Measurements from ENCODE around the gene SKI. TPM values are rescaled to one million over a fixed set of nuclear protein-coding genes. Genes with fewer than 3 reads are reported as not detected.

Gene SKI
- polyA plus RNA-seq, 1 donor, result 53.8 TPM

DNA sequence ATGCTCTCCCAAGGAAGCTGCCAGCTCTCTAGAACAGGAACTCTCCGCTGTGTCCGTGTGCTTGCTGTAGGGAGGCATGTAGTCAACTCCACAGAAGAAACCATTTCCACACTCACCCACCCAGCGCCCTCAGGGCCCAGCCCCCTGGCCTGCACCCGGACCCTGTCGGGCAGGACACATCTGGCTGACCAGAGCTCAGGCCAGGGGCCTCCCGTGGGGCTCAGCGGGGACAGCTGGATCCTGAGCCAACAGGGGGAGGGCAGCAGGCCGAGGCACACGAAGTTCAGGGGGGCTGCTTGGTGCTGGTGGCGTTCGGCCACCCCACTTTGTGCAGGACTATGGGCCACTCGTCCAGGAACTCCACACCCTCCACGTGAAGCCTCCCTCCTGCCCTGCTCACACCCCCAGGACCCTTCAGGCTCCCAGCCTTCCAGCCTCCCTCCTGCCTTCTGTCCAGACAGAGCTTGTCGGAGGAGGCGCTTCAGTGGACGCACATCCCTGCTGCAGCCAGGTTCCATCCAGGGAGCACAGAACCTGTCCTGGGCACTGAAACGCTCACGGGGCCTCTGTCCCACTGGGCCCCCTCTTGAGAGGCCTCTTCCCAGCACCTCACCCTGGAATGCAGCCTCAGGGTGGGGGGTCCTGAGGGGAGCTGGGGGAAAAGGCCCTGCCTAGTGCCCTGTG, 18.6 kb upstream of the SKI start:
- DNase-seq (ENCODE audit: low read depth), result no peak

DNA sequence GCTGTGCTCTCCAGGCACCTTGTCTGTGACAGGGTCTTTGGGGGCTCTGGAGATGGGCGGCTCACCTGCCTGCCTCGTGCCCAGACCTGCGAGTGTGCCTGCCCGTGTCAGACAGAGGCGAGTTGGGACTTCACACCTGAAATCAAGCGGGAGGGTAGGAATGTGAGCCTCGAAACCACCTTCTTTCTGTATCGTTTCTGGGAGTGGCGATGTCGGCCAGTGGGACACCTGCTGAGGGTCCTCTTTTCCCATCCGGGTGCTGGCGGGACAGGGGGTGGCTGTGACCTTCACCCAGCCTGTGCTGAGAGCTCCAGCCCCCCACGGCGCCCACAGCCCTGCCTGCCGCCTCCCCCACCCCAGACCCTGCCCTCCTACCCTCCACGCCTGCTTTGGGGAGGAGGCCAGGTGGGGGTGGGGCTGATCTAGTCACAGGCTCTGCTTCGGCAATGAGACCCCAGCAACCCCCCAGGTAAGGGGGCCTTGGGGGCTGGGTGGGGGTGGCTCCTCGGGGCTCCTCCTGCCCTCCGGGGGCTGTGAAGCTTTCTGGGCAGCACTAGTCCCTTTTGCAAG, 17.9 kb upstream of the SKI start:
- no peak for DNase-seq (ENCODE audit: low read depth)

DNA sequence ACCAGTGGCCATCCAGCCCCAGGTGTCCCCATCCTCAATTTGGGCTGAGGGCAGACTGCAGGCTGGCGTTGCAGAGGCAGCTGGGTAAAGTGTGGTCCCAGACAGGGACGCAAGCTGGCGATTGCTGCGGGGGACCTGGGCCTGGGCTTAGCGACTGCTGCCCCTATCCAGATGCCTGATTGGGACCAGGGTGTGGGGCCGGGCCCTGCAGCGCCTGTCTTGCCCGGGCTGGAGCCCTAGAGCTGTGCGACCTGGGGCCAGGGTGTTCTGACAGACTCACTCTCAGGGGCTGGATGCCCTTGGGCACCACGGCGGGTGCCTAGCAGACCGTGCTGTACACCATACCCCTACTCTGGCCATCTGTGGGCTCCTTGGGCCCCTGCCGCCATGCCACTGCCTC, 17.3 kb upstream of the SKI start:
- DNase-seq (ENCODE audit: low read depth), result no peak

DNA sequence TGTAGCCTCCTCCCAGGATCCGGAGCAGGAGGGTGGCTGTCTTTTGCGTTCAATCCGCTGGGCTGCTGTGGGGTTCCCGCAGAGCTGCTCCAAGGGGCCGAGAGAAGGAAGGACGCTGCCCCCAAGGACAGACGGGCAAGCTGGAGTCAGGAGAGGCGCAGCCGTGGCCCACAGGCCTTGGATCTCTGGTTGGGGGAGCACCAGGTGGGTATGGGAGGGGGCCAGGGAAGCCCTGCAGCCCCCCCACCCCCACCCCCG, 15.9 kb upstream of the SKI start:
- no peak for DNase-seq (ENCODE audit: low read depth)

DNA sequence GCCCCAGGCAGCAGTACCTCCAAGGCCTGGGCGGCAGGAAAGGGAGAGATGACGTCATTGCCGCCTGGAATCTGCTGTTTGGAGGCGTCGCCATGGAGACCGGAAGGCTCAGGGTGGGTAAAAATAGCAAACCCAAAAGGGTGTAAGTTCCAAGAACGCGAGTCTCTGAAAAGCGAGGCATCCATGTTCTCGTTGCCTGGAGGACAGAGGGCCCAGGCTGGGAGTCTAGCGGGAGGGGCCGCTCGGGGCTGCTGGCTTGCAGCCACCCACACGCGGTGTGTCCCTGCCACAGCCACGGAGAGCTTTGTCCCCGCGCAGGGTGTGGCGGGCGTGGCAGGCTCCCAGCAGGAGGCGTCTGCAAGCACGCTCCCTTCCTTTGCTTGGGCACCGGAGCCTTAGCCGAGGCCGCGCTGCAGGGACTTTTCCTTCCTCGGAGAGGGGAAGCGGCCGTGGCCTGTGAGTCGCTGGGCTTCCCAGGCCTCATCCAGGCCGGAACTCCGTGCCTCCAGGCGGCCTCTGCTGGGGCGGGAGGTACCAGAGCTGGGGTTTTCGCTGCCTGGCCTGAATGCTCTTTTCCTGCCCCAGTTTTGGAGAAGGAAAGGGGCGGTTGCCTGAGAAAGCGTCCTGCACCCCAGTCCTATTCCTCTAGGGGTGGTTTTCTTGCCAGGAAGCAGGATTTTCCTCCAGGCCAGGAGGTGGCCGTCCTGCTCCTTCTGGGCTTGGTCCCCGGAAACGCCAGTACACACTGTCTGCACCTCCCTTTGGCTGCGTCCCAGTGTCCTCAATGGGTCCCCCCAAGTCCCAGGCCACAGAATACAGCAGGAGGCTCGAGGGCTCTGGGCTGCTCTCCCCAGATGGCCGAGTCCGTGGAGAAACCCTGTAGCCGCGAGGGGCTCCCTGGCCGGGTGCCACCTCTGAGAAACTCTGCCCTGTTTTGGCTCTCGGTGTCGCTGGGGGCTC, 15.3 kb upstream of the SKI start:
- peak; percentile 89 for DNase-seq (ENCODE audit: low read depth)

DNA sequence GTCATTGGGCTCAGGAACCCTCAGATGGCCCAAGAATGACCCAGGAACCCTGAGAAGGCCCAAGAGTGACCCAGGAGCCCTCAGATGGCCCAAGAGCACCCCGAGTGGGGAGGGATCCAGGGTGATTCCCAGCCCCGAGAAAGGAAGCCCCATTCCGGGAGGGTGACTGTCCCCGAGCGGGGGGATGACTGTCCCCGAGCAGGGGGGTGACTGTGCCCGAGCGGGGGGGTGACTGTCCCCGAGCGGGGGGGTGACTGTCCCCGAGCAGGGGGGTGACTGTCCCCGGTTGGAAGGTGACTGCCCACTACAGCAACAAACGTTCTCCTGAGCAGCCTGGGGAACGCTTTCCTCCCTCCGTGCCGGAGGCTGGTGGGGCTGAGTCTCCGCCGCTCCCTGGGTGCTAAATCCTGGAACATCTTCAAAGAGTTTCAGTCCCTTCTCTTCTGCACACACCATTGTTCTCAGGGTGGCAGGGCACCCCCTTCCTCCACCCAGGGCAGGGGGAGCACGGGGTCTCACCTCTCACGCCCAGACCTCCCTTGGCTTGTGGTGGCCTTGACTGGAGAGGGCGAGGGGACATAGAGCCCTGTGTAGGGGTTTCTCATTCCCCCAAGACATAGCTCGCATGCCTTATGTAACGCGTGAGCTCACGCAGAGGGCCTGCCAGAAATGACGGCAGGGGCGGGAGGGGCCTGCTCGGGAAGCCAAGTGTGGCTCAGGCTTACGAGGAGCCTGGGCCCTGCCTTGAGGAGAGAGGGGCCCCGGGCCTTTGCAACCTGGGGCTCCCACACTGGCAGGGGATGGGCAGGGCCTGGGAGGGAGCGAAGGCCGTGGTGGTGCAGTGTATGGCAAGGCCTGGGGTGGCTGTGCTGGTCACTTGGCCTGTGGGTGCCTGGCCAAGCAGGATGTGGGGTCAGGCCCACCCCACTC, 14.3 kb upstream of the SKI start:
- DNase-seq (ENCODE audit: low read depth), result no peak

DNA sequence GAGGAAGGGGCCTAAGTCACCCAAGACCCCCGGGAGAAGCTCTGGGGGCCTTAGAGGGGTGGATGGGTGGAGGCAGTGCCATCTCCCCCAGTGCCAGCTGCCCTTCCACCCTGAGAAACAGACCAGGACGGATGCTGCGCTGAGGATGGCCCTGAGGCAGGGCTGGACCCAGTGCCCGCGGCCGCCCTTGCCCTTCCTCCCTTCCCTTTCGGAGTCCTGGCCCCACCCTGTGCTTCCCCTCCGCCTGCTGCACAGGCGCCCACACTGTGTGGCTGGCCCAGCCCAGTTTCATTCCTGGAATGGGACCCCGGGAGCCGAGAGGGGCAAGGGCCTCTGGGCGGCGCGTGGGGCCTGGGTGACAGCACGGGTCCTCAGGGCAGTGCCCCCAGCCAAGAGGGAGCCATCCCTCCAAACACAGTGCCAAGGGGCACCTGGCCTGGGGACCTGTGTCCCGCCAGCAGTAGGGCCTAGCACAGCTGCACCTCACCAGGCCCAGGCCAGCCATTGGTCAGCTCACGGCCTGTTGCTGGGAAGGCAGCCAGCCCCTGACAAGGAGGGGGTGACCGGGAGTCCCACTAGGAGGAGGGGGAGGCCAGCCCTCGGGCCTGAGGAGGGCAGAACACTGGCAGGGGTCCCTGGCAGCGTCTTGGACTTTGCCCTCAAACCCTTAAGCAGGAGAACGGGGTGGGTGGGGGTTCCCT, 13.4 kb upstream of the SKI start:
- no peak for DNase-seq (ENCODE audit: low read depth)

DNA sequence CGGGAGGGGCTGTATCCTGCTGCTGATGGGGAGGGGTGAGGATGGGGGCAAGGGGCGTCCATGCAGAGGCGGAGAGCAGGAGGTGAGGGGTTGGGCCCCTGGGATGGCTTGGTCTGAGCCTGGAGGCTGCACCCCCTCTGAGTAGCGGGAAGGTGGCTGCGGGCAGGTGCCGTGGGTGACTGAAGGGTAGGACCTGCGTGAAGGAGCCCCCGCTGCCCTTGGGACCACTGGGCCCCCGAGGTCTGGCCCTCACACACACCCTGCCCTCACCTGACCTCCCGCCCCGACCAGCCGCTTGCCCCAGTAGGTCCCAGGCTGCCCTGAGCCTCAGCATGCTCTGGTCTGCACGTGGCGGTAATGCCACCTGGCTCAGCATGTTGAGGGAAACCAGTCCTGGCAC, 12.8 kb upstream of the SKI start:
- DNase-seq (ENCODE audit: low read depth), result no peak

DNA sequence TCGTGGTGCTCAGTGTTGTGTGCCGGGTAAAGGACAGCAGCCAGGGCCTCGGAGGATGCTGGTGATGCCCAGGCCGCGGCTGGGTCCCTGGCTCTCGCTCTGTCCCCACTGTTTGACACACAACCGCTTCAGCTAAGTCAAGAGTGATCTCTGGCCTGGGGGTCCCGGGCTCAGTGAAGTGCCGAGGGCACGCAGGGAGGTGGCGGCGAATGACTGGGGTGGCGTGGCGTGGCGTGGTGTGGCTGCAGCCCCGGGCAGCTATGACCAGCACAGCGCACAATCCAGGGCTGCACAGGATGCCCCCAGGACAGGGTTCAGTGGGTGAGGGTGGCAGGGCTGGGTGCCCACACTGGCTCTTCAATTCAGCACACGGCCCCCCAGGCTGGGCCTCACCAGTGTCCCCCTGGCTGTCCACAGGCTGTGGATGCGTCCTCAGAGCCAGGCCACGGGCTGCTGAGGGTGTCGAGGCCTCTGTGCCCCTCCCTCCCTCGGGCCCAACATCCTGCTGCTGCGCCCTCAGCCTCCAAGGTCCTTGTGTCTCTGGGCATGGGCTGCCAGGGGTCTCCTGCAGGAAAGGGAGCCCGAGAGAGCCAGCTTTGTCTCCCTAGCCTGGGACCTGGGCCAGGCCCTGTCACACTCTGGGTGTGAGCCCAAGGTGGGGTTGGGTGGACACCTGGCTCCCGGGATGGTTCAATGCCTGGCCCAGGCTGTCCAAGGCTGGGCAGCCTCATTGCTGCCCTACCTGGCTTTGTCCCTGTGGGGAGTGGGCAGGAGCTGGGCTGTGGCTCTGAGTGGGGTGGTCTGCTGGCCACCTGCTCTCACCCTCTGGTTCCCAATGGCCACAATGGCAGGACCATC, 12.0 kb upstream of the SKI start:
- no peak for DNase-seq (ENCODE audit: low read depth)

DNA sequence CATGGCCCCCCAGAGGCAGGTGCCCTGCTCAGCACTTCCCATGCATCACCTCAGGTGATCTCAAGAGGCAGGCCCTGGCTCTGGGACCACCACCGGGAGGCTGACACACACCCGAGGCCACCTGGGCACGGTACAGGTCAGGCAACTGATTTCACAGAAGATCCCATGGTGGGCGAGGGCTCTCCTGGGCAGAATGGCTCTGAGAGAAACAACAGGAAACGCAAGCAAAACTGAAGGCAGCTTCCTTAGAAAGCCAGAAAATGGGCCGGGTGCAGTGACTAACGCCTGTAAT, 11.4 kb upstream of the SKI start:
- no peak for DNase-seq (ENCODE audit: low read depth)

DNA sequence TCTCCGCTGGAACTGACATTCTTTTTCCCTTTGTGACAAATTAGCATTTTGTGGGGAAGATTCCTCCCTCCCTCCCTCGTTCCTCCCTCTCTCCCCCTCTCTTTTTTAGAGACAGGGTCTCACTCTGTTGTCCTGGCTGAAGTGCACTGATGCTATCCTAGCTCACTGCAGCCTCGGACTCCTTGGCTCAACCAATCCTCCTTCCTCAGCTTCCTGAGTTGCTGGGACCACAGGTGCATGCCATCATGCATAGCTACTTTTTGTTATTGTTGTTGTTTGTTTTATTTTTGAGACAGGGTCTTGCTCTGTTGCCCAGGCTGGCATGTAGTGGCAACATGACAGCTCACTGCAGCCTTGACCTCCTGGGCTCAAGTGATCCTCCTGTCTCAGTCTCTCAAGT, 6.8 kb upstream of the SKI start:
- no peak for DNase-seq (ENCODE audit: low read depth)

DNA sequence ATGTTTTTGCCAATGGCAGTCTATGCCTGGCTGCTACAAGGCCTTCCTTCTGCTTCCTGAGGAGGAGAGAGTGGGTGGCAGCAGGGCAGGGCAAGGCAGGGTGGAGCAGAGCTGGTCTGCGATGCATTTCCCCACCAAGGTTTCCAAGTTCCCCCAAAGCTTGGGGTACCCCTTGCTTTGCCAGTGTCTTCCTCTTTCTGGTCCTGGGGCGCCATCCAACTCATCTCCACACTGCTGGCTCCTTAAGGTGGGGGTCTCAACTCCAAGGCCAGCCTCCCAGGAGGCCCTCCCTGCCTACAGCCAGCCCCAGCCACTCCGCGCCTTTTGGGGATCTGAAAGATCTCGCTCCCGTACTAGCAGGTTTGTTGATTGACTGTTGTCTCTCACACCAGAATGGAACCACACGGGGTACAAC, 3.9 kb upstream of the SKI start:
- no peak for DNase-seq (ENCODE audit: low read depth)

DNA sequence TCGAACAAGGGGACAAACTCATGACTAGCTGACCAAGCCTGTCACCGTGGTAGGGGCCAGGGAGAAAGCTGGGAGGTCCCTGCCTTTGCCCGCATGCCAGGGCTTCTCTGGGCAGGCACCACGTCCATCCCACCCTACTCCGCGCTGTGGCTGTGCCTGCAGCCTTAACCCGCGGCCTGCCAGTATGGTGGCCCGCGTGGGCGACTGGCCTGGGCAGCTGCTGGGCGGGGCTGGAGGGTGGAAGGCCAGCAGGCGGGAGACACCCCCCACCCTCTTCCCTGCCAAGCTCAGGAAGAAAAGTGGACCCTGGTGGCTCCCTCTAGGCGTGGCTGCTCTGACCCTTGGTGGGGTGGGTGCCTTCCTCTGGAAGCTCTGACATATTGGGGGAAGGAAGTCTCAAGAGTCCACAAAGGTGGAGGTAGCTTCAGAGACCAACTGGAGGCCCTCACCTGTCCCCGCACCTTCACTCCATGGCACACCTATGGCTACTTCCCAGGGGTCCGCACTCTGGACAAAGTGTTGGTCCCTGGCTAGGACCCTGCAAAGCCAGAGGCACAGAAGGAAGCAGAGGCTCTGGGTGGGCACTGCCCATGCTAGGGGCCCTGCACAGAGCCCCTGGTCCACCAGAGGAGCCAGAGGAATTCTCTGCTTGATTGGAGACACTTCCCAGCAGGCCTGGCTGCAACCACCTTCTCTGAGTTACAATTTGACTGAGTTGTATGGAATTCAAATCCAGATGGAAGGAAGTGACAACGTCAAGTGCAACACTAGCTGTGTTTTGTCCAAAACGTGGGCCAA, 3.3 kb upstream of the SKI start:
- no peak for DNase-seq (ENCODE audit: low read depth)

DNA sequence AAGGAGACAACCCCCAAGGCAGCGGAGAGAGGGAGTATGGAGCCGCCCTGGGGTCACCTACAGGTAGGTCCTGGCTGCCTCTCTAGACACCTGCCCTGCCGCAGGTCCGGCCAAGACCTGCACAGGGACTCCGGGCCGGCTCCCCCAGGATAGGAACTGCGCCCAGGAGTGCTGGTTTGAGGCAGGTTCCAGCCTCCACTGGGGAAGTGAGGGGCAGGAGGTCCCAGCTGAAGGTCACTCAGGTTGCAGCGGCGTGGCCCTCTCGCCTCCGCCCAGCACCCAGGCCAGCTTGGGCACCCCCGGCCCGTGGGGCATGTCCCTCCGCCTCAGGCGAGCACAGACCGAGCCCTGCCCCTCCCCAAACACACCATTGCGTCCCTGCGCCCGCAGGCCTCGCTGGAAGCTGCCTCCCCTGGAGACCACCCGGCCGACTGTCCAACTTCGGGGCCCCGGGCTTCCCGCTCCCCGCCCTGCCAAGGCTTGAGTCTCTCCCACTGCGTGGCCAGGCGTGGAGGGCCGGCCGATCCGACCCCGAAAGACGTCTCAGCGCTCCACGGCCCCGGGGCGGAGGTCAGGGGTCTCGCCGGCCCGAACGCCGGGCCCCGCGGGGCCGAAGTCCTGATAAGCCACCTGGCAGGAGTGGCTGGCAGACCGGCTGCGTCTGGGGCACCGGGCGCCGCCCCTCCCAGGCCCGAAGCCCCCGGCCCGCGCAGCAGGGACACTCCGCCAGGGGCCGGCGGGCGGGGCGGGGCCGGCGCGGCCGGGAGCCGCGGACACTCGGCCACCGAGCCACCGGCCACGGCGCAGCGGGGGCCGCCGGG, 1.4 kb upstream of the SKI start:
- no peak for DNase-seq (ENCODE audit: low read depth)

DNA sequence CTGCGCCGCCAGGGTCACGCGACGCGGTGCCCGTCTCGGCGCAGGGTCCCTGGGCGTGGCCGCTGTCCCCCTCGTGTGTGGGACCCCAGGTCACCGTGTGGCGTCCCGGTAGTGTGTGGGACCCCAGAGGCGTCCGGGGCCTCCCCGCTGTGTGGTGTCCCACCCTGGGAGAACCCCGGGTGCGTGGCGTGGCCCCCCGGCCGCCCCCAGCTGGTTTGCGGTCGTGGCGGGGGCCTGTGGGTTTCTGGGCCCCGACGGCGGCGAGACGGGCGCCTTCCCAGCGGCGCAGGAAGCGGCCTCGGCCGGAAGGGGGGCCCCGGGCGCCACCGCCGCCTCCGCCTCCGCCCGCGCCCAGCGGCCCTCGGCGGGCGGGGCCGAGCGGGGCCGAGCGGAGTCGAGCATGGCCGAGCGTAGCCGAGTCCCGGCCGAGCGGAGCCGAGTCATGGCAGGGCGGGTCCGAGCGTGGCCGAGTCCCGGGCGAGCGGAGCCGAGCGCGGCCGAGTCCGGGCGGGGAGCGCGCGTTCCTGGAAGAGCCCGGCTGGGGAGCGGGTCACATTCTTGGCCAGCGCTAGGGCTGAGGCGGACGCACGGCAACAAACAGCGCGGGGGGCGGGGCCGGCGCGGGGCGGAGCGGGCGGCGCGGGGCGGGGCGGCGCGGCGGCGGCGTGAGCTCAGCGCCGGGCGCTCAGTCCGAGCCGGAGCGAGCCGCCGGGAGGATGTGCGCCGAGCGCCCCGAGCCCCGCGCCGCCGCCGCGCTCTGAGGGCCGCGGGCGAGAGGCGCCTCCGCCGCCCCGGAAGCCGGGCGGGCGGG, 568 bp upstream of the SKI start:
- DNase-seq (ENCODE audit: low read depth), result peak; percentile 87

DNA sequence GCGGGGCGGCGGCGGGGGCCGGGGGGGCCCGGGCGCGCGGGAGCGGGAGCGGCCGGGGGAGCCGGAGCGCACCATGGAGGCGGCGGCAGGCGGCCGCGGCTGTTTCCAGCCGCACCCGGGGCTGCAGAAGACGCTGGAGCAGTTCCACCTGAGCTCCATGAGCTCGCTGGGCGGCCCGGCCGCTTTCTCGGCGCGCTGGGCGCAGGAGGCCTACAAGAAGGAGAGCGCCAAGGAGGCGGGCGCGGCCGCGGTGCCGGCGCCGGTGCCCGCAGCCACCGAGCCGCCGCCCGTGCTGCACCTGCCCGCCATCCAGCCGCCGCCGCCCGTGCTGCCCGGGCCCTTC, 546 bp downstream of the SKI start:
- no peak for DNase-seq (ENCODE audit: low read depth)

DNA sequence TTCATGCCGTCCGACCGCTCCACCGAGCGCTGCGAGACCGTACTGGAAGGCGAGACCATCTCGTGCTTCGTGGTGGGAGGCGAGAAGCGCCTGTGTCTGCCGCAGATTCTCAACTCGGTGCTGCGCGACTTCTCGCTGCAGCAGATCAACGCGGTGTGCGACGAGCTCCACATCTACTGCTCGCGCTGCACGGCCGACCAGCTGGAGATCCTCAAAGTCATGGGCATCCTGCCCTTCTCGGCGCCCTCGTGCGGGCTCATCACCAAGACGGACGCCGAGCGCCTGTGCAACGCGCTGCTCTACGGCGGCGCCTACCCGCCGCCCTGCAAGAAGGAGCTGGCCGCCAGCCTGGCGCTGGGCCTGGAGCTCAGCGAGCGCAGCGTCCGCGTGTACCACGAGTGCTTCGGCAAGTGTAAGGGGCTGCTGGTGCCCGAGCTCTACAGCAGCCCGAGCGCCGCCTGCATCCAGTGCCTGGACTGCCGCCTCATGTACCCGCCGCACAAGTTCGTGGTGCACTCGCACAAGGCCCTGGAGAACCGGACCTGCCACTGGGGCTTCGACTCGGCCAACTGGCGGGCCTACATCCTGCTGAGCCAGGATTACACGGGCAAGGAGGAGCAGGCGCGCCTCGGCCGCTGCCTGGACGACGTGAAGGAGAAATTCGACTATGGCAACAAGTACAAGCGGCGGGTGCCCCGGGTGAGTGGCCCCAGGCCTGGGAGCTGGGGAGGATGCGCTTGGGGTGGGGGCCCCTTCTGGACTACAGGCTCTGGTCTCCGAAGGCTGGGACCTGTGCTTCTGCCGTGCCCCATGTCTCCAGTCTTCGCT, 1.1 kb downstream of the SKI start:
- DNase-seq (ENCODE audit: low read depth), result no peak
